Stimulated activated CD4-positive, alpha-beta T cell treated with anti-CD3 and anti-CD28 coated beads, Interleukin-2, amount 100 ng/mL, for 48 hours (primary cell): ENCODE data around the gene CTNNA3.

Experiments
- DNase-seq, 2 donors: peaks; one replicate each; pipeline ENCODE4 v3.0.0-alpha.2; 2020

CTNNA3 gene

DNA sequence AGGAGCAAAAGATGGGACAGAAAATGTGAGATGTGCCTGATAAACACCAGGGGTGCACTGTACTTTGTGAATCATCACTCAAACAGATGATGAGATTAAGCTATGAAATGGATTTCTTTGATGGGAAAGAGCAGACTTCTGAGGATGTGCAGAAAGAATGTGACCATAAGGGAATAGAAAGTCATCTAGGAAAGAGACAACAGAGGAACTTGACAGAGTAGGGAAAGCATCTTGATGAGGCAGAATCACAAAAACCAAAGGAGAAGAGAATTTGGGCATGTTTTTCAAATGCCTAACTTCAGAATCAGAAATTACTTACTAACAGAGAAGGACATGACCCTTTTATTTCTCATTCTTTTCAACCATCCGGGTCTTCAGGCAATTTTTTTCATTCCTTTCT is 852.6 kb downstream of the CTNNA3 start:
- no peak for DNase-seq

DNA sequence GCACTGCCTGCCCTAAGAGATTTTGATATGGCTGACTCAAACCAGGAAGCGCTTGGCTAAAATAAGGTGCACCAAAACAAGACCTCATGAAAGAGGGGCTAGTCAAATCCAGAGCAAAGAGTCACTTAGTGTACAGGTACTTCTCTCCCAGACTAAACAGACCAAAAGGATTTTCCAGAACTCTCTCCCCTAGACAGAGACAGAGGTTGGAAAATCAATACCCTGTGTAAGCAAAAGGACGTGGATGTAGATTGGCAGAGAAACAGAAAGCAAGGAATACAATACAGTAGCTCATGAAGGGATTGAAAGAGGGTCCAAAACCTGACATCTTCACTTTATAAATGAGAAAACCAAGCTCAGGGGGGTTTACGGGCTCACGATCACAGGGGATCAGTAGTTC is 853.1 kb downstream of the CTNNA3 start:
- DNase-seq, result no peak

DNA sequence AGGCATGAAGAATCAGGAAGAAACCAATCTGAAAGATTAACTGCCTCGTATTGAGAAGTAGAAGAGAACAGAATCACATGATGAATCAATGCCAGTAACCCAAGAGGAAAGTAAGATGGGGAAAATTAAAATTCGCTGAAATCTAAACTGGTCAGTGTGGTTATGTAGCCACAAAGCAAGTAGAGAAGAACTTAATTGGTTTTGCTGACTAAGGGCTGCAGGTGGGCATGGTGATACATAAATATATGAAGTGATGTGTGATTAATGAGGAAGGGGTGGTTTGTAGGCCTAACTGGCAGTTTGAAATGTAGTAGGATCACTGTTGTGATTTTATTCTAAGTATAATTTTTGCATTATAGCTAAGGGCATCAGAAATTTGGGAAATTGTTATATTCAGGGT is 853.6 kb downstream of the CTNNA3 start:
- no peak for DNase-seq

GRCh38 chr10:66838656-66839055 is 857.3 kb downstream of the CTNNA3 start:
- DNase-seq, result no peak

- no peak for DNase-seq
These were observed 858.0 kb downstream of the CTNNA3 start for GRCh38 chr10:66837990-66838389.

GRCh38 chr10:66837335-66837734 is 858.7 kb downstream of the CTNNA3 start:
- no peak for DNase-seq

GRCh38 chr10:66836771-66837170 is 859.2 kb downstream of the CTNNA3 start:
- no peak for DNase-seq

GRCh38 chr10:66836057-66836456 is 859.9 kb downstream of the CTNNA3 start:
- no peak for DNase-seq

GRCh38 chr10:66835400-66835799 is 860.6 kb downstream of the CTNNA3 start:
- no peak for DNase-seq

- DNase-seq, result no peak
These were observed 861.2 kb downstream of the CTNNA3 start for GRCh38 chr10:66834802-66835201.

DNA sequence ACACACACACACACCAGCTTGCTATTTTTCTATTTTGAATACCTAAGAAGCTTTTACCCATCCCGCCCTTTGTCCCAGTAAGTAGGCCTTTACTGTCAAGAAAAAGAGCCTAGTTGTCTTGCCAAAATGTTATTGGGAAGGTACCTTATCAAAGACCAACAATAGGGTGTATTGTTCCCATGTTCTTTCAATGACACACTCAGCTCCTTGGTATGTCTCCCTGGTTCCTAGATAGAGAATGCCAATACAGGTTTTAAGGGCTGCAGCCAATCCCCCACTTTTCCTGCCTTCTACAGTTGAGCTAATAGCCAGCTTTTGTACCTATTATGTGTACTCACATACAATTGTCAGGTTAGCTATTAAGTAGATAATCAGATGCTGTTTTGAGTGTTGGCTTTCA is 862.1 kb downstream of the CTNNA3 start:
- DNase-seq, result no peak

- no peak for DNase-seq
These were observed 863.1 kb downstream of the CTNNA3 start for GRCh38 chr10:66832781-66833422.

GRCh38 chr10:66828957-66829356 is 867.0 kb downstream of the CTNNA3 start:
- no peak for DNase-seq

GRCh38 chr10:66827353-66827752 is 868.6 kb downstream of the CTNNA3 start:
- no peak for DNase-seq

GRCh38 chr10:66823301-66823700 is 872.7 kb downstream of the CTNNA3 start:
- no peak for DNase-seq

- no peak for DNase-seq
These were observed 873.2 kb downstream of the CTNNA3 start for GRCh38 chr10:66822801-66823200.

GRCh38 chr10:66819691-66820090 is 876.3 kb downstream of the CTNNA3 start:
- DNase-seq, result no peak

DNA sequence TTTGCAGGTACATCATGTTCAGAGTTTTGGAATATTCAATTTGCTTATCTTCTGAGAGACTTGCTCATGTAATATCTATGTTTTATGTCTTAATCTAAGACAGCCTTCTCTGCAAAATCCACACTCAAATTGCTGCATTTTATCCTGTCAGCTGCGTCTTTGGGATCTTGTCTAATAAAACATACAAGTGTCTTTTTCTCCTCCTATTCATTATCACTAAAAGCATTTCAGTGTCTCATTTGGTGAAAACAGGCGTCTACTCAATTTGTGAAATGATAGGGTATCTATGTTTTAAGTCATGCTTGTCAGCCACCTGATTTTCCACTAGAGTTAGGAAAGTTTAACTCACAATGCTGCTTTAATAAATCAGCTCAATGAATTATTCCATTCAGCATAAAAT is 882.9 kb downstream of the CTNNA3 start:
- no peak for DNase-seq

GRCh38 chr10:66811211-66811610 is 884.8 kb downstream of the CTNNA3 start:
- DNase-seq, result no peak

DNA sequence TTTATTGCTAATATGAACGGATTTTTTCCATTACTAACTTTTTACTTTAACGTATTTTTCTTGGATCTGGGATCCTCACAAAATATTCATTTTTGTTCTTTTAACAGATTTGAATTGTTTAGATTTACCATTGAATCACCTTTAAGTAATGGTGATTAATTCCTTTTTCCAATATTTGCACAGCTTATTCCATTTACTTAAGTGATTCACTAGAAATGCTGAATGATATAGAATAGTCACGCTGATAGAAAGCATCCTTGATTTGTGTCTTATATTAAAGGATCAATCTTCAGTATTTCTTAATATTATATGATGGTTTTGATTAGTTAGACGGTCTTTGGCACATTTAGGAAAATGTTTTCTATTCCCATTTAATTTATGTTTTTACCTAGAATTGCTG is 886.6 kb downstream of the CTNNA3 start:
- no peak for DNase-seq

- DNase-seq, result no peak
These were observed 890.4 kb downstream of the CTNNA3 start for GRCh38 chr10:66805612-66806011.

GRCh38 chr10:66804962-66805361 is 891.0 kb downstream of the CTNNA3 start:
- DNase-seq, result no peak

DNA sequence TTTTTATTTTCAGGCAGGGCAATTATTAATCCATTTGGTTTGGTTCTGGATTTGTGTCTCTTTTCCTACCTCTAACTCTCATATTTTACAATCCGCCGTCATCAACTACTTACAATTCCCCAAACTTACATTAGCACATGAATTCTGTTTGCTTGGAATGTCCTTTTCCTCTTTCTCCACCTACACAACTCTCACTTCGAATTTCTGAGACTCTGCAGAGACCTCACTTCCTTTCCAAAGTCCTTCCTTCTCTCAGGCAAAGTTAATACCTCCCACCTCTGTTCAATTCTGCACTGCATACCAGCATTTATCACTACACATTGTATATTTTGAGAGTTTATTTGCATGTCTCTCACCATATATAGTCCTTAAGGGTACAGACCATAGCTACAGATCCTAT is 892.8 kb downstream of the CTNNA3 start:
- DNase-seq, result no peak

- DNase-seq, result no peak
These were observed 896.5 kb downstream of the CTNNA3 start for GRCh38 chr10:66799474-66799873.

DNA sequence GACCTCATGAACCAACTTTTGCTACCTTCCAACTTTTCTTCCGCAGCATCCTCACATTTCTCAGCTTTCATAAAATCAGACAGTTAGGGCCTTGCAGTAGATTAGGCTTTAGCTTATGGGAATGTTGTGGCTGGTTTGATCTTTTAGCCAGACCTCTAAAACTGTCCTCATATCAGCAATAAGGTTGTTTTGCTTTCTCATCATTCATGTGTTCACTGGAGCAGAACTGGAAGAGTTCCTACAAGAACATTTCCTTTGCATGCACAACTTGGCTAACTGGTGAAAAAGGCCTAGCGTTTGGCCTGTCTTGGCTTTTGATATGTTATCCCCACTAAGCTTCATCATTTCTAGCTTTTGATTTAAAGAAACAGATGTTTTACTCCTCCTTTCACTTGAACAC is 900.1 kb downstream of the CTNNA3 start:
- no peak for DNase-seq

DNA sequence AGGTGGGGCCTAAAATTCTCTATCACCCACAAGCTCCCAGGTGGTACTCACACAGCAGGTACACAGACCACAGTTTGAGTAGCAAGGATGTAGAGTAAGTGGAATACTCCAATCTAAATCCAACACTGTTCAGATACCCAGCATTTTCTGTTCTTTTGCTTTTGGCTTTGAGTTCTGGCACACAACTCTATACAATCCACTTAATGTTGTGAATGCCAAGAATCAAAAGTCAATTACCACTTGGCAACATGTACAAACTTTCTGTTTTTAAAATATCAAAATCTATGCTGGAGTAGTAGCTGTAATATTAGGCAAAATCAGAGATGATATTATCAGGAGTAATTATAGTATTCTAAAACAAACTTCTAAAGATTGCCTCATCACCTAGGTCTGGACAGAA is 903.6 kb downstream of the CTNNA3 start:
- no peak for DNase-seq
